Measurements from ENCODE around the gene RMND5A. TPM values are rescaled to one million over a fixed set of nuclear protein-coding genes. Genes with fewer than 3 reads are reported as not detected.
A peak's percentile ranks its signal among the peaks of the same experiment; 100 is the strongest.
"Not testable (repeated sequence)": the region's sequence is repeated elsewhere in the genome, so short reads cannot be mapped to it uniquely, and the experiment has no call there.

RMND5A gene
- total and polyA plus RNA-seq, 2 donors from 2014 or later: 13.9 to 33.6 TPM

DNA sequence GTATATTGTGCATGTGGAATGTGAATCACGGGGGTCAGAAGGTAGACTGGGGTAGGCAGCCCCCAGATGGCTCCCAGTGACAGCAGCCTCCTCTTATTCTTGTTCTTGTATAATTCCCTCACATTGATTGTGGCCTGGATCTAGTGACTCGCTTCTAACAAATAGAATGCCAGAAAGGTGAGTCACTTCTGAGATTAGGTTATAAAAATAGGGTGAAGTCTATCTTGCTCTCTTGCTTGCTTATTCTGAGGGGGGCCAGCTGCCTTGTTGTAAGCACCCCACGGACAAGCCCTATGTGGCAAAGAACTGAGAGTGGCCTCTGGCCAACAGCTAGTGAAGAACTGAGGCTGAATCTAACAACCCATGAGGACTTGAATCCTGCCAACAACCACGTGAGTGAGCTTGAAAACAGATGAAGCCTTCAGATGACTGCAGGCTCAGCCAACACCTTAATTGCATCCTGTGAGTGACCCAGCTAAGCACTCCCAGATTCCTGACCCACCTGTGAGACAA is 15.6 kb upstream of the RMND5A start:
- Histone ChIP-seq H3K9ac (ENCODE audit: low read length in 3 of 3) (no peak overlapping the region), H3K36me3 (ENCODE audit: control insufficient read depth in 2 of 3, insufficient read depth in 3 of 3, low read length in 3 of 3) (no peaks in the 10 kb centered on the region), H3K4me1 (ENCODE audit: control insufficient read depth in 2 of 3, insufficient read depth in 2 of 3, low read depth in 1 of 3, low read length in 3 of 3) (peaks cover 0 to 3% (median 0%) of the 10 kb centered on the region in 3 donors), H3K9me3 (ENCODE audit: control insufficient read depth in 2 of 3, insufficient read depth in 1 of 3, low read length in 3 of 3) (no peaks in the 10 kb centered on the region), H3K27me3 (ENCODE audit: control insufficient read depth, insufficient read depth, low read length) (no peaks in the 10 kb centered on the region), H3K4me3 (ENCODE audit: low read length in 3 of 3) (no peak overlapping the region), H3K27ac (ENCODE audit: low read depth in 2 of 2, low read length in 2 of 2) (peak overlapping the region in 1 of 2 donors; percentile 28)
- intact Hi-C loops (cut with DNase I): no loop called here
- TF ChIP-seq, protein P1, sequence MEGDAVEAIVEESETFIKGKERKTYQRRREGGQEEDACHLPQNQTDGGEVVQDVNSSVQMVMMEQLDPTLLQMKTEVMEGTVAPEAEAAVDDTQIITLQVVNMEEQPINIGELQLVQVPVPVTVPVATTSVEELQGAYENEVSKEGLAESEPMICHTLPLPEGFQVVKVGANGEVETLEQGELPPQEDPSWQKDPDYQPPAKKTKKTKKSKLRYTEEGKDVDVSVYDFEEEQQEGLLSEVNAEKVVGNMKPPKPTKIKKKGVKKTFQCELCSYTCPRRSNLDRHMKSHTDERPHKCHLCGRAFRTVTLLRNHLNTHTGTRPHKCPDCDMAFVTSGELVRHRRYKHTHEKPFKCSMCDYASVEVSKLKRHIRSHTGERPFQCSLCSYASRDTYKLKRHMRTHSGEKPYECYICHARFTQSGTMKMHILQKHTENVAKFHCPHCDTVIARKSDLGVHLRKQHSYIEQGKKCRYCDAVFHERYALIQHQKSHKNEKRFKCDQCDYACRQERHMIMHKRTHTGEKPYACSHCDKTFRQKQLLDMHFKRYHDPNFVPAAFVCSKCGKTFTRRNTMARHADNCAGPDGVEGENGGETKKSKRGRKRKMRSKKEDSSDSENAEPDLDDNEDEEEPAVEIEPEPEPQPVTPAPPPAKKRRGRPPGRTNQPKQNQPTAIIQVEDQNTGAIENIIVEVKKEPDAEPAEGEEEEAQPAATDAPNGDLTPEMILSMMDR (IDR thresholded peaks at IDR 0.05; ENCODE audit: borderline replicate concordance, extremely low read depth, insufficient read depth): no peak
- DNase-seq (no peak), FAIRE-seq (no peak)

DNA sequence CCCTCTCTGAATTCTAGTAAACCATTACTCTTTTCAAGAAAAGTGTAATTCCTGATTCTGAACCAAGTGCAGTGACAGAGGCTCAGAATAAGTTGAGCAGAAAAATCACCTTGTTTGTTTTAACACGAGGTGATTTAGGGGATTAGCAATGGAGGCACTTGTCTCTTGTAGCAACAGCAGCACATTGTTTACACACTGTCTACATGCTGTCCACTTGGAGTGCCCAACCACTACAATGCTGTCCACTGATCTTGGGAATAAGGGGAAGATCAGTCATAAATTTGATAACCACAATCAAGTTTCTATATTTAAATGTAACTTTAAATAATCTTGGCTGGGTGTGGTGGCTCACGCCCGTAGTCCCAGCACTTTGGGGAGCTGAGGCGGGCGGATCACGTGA is 13.9 kb upstream of the RMND5A start:
- intact Hi-C loops (cut with DNase I): no loop called here
- Histone ChIP-seq H3K4me1 (ENCODE audit: control insufficient read depth in 2 of 3, insufficient read depth in 2 of 3, low read depth in 1 of 3, low read length in 3 of 3) (peaks cover 0 to 3% (median 0%) of the 10 kb centered on the region in 3 donors), H3K4me3 (ENCODE audit: low read length in 3 of 3) (no peak overlapping the region), H3K9me3 (ENCODE audit: control insufficient read depth in 2 of 3, insufficient read depth in 1 of 3, low read length in 3 of 3) (no peaks in the 10 kb centered on the region), H3K27ac (ENCODE audit: low read depth in 2 of 2, low read length in 2 of 2) (no peak overlapping the region), H3K36me3 (ENCODE audit: control insufficient read depth in 2 of 3, insufficient read depth in 3 of 3, low read length in 3 of 3) (no peaks in the 10 kb centered on the region), H3K27me3 (ENCODE audit: control insufficient read depth, insufficient read depth, low read length) (no peaks in the 10 kb centered on the region), H3K9ac (ENCODE audit: low read length in 3 of 3) (no peak overlapping the region)
- no peak for DNase-seq
- TF ChIP-seq, protein P1 (IDR thresholded peaks at IDR 0.05; ENCODE audit: borderline replicate concordance, extremely low read depth, insufficient read depth): no peak
- no peak for FAIRE-seq

DNA sequence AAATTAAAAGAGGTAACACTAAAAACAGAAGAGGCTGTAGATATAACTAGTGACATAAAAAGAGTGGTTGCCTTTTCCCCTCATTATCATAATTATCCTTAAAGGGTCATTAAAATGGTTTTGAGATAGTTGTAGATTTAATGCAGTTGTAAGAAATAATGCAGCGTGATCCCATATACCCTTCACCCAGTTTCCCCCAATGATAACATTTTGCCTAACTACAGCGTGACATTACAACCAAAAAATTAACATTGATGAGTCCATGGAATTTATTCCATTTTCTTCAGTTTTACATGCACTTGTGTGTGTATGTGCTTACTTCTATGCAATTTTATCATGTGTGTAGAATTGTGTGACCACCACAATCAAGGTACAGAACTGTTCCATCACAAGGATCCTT is 13.2 kb upstream of the RMND5A start:
- Histone ChIP-seq H3K4me1 (ENCODE audit: control insufficient read depth in 2 of 3, insufficient read depth in 2 of 3, low read depth in 1 of 3, low read length in 3 of 3) (peaks cover 0 to 3% (median 0%) of the 10 kb centered on the region in 3 donors), H3K4me3 (ENCODE audit: low read length in 3 of 3) (no peak overlapping the region), H3K27ac (ENCODE audit: low read depth in 2 of 2, low read length in 2 of 2) (no peak overlapping the region), H3K9ac (ENCODE audit: low read length in 3 of 3) (no peak overlapping the region), H3K36me3 (ENCODE audit: control insufficient read depth in 2 of 3, insufficient read depth in 3 of 3, low read length in 3 of 3) (no peaks in the 10 kb centered on the region), H3K9me3 (ENCODE audit: control insufficient read depth in 2 of 3, insufficient read depth in 1 of 3, low read length in 3 of 3) (no peaks in the 10 kb centered on the region), H3K27me3 (ENCODE audit: control insufficient read depth, insufficient read depth, low read length) (no peaks in the 10 kb centered on the region)
- intact Hi-C loops (cut with DNase I): no loop called here
- DNase-seq (no peak), FAIRE-seq (no peak)
- TF ChIP-seq, protein P1 (IDR thresholded peaks at IDR 0.05; ENCODE audit: borderline replicate concordance, extremely low read depth, insufficient read depth): no peak

DNA sequence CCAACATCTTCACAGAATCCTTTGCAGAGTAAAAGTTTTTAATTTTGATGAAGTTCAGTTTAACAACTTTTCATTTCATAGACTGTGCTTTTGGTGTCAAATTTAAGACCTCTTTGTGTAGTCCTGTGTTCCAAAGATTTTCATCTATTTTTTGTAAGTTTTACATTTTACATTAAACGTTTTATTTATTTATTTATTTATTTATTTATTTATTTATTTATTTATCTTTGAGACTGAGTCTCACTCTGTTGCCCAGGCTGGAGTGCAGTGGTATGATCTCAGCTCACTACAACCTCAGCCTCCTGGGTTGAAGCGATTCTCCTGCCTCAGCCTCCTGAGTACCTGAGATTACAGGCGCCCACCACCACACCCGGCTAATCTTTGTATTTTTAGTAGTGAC is 12.0 kb upstream of the RMND5A start:
- H3K36me3 ChIP-seq (ENCODE audit: control insufficient read depth in 2 of 3, insufficient read depth in 3 of 3, low read length in 3 of 3); H3K27ac ChIP-seq (ENCODE audit: low read depth in 2 of 2, low read length in 2 of 2); DNase-seq; H3K4me3 ChIP-seq (ENCODE audit: low read length in 3 of 3); intact Hi-C loops (cut with DNase I); H3K9me3 ChIP-seq (ENCODE audit: control insufficient read depth in 2 of 3, insufficient read depth in 1 of 3, low read length in 3 of 3); FAIRE-seq; H3K9ac ChIP-seq (ENCODE audit: low read length in 3 of 3); H3K27me3 ChIP-seq (ENCODE audit: control insufficient read depth, insufficient read depth, low read length); H3K4me1 ChIP-seq (ENCODE audit: control insufficient read depth in 2 of 3, insufficient read depth in 2 of 3, low read depth in 1 of 3, low read length in 3 of 3): not testable (repeated sequence)

DNA sequence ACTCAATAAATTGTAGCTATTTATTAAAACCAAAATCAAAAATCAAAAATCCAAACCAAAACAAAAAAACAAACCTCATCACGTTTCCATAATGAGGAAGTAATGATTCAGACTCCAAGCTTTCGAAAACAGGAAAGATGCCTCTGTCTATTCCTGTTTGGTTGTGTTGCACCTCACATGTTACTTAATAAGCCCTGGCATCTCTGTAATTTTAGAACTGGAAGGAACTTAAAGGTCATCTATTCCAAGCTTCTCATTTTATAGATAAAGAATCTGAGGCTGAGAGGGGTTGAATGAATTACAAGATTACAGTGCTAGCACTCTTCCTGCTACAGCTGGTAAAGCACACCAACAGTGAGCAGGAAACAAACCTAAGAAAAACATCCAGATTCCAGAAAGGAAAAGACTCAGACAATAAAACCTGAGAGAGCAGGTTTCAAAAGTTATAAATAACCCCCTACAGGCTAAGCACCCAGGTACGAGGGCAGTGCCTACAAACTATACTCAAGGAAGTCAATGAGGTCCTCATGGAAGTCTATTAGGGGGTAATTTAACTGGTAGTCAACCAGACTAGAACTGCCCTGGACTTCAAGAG is 5.4 kb upstream of the RMND5A start:
- H3K27me3 ChIP-seq (ENCODE audit: control insufficient read depth, insufficient read depth, low read length); H3K9me3 ChIP-seq (ENCODE audit: control insufficient read depth in 2 of 3, insufficient read depth in 1 of 3, low read length in 3 of 3); H3K4me3 ChIP-seq (ENCODE audit: low read length in 3 of 3); H3K4me1 ChIP-seq (ENCODE audit: control insufficient read depth in 2 of 3, insufficient read depth in 2 of 3, low read depth in 1 of 3, low read length in 3 of 3); H3K9ac ChIP-seq (ENCODE audit: low read length in 3 of 3); H3K36me3 ChIP-seq (ENCODE audit: control insufficient read depth in 2 of 3, insufficient read depth in 3 of 3, low read length in 3 of 3); H3K27ac ChIP-seq (ENCODE audit: low read depth in 2 of 2, low read length in 2 of 2); FAIRE-seq; intact Hi-C loops (cut with DNase I); DNase-seq: not testable (repeated sequence)

DNA sequence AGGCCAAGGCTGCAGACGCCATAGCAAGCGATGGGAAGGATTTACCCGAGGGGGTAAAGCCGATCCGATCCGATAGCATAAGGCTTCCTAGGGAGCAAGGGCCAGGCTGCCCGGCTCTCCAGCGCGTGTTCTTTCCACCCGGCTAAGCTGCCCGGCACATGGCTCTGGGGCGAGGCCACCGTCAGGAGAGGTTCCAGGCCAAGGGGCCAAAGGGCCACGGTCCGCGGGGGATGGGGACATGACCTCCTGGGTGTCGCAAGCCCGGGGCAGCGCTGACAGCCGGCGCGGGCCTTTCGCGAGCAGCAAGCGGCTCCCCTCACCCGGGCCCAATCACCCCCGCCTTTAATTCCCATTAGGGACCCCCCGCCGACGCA is 841 bp upstream of the RMND5A start:
- H3K9ac ChIP-seq (ENCODE audit: low read length in 3 of 3); H3K9me3 ChIP-seq (ENCODE audit: control insufficient read depth in 2 of 3, insufficient read depth in 1 of 3, low read length in 3 of 3); intact Hi-C loops (cut with DNase I); H3K36me3 ChIP-seq (ENCODE audit: control insufficient read depth in 2 of 3, insufficient read depth in 3 of 3, low read length in 3 of 3); FAIRE-seq; H3K27me3 ChIP-seq (ENCODE audit: control insufficient read depth, insufficient read depth, low read length); DNase-seq; H3K4me1 ChIP-seq (ENCODE audit: control insufficient read depth in 2 of 3, insufficient read depth in 2 of 3, low read depth in 1 of 3, low read length in 3 of 3): not testable (repeated sequence)
- peak overlapping the region in 1 of 2 donors; percentile 80 for H3K27ac ChIP-seq (ENCODE audit: low read depth in 2 of 2, low read length in 2 of 2)
- peak overlapping the region in 2 of 3 donors; percentile 52 to 63 for H3K4me3 ChIP-seq (ENCODE audit: low read length in 3 of 3)
